NCI-H187 treated with DMSO at 0.1 percent for 48 hours (cell line): ENCODE data around the gene NCDN.

Experiments
- DNase-seq: peaks from one replicate; lab custom pipeline; 2025; lab: John Stamatoyannopoulos, UW

The NCDN gene

GRCh38 chr1:35590476-35591040 lies 33.0 kb downstream of the NCDN start:
- DNase-seq, result no peak

GRCh38 chr1:35591211-35591610 lies 33.6 kb downstream of the NCDN start:
- DNase-seq, result no peak

DNA sequence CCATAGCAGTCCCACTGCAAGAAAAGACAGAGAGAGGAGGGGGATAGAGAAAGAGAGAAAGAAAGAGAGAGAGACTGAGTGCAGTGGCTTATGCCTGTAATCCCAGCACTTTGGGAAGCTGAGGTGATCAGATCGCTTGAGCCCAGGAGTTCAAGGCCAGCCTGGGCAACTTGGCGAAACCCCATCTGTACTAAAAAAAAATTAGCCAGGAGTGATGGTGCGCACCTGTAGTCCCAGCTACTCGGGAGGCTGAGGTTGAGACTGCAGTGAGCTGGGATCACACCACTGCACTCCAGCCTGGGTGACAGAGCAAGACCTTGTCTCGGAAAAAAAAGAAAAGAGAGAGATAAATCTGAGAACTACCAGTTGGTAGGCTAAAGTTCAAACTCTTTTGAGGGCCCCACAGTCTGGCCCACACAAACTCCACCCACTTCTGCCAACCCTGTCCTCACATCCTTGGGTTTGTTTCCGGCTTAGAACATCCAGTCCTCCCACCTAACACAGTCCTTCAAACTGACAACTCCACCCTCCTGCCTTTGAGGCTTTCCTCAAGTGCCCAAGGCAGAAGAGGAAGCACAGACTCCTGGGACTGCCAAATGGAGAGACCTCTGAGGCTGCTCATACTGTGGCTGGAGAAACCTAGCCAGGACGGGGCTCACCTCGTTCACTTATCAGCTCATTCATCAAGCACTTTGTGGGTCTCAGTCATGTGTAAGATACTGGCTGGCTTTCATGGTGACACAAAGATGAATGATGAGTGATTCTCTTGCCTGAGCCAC lies 35.6 kb downstream of the NCDN start:
- no peak for DNase-seq

DNA sequence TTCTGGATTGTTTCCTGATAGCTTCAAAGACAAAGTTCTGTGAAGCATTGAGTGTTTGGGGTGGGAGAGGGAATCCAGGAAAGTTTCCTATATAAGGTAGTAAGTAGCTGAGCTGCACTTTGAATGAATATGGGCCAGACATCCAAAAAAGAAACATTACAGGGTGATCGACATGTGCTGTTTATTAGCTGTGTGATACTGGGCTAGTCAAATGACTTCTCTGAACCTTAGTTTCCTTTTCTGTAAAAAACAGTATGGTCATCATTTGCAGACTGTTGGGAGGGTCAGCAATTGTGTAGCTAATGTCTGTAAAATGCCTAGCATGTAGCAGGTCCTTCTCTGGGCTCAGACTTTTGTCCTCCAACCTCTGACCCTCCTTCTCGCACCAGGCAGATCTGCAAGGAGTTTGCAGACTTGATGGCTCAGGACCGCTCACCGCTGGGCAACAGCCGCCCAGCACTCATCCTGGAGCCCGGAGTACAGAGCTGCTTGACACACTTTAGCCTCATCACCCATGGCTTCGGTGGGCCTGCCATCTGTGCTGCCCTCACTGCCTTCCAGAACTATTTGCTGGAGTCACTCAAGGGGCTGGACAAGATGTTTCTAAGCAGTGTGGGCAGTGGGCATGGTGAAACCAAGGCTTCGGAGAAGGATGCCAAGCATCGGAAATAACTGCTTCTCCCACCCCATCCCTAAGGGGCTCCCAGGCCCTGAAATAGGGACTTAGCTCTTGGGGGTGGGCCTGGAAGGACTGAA lies 36.6 kb downstream of the NCDN start:
- DNase-seq, result no peak

DNA sequence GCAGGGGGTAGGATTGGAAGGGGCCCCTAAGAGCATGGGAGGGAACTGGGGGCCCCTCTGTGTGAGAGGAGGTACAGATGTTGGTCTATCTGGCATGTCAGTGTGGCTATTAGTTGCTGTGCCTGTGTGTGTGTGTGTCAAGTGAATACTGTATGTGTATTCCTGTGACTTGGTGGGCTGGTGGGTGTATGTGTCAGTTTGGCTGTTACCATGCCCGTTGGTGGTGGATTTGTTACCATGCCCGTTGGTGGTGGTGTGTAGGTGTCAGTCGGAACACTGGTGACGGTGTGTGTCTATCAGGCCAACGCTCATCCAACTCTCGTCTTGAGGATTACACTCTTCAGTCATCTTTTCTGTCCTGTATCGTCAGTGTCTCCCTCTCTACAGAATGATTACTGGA lies 38.1 kb downstream of the NCDN start:
- no peak for DNase-seq

DNA sequence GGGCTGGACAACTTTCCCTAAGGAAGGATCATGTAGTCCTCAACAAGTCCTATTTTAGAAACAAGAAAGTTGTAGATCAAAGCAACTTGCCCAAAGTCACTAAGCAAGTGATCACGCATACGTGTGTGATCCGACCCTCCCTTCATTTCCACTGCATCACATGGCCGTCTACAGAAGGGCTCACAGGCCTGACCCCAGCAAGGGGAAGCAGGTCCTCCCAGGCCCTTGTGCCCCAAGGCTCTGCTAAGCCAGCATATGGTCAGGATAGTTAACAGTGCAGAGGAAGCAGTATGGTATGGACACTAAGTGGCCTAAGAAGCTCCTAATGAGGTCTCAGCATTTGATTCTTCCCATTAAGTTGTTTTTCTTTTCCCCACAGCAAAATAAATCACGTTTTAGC lies 40.3 kb downstream of the NCDN start:
- DNase-seq, result no peak

DNA sequence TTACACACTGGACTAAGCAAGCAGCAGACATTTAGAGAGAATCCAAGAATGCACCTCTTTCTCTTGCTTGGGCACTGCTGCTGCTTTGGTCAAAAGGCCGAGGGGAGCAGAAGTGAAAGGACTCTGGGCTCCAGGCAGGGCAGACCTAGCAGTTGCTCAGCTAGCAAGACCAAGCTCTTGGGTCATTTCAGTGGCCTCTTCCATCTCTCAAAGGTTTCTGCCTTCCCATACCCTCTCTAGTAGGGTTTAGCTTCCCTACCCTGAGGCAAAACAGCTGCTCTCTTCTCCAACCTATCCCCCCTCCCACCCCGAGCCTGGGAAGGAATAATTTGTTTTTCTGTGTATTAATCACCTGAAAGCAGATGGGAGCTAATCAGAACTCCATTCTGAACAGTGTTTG lies 41.3 kb downstream of the NCDN start:
- no peak for DNase-seq

DNA sequence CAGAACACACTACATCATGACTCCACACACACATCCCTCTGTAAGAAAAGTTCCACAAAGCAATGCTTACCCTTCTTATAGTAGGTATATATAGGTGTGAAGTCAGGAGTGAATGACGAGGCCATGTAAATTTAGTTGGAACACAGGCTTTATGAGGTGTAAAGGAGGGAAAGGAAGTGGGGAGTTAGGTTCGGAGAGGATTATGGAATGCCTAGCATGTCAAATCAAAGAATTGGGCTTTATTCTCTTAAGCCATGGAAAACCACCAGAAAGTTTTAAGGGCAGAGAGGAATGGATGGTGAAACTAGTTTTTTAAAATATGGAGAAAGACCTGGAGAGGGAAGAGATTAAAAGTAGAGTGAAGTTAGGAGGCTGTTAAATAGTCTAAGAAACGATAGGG lies 41.8 kb downstream of the NCDN start:
- no peak for DNase-seq

DNA sequence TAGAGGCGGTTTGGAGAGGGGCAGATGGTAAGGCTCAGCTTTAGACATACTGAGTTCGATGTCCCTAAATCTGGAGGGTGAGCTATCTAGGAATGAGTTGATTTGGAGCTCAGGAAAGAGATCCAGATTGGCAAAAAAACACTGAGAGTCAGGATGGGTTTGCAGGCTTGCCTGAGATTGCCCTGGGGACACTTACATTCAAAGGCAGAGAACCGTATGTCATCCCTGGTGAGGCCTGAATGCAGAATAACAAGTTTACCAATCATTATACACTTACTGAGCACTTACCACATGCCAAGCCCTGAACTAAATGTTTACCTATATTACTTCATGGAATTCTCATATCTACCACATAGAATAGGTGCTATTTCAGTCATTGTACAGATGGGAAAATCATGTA lies 43.0 kb downstream of the NCDN start:
- no peak for DNase-seq

DNA sequence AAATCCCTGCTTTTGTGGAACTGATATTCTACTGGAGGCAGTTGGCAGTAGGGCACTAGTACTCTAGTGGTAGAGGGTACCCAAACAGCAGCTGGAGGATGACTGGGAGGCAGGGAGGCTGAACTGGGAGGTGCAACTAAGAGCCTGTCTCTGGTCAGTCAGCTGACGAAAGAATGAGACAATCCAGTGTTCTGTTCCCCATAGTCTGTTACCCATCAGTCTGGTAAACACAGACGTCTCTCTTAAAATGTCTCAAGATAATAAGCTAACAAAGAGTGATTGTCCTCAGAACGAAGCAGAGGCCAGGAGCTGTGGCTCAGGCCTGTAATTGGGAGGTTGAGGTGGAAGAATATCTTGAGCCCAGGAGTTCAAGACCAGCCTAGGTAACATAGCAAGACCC lies 45.9 kb downstream of the NCDN start:
- no peak for DNase-seq

DNA sequence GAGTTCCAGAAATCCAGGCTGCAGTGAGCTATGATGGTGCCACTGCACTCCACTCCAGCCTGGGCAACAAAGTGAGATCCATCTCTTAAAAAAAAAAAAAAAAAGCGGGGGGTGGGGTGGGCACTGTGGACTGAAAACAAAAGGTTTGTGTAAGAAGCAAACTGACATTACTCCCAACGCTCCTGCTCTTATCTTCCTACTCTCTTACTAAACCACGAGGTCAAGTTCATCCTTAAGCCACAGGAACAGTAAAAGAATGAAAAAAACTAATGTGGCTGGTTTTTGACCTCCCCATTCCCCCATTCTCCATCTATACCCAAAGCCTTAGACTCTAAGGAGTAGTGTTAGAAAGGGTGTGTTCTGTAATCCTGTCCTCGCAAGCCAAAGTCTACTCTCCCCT lies 46.3 kb downstream of the NCDN start:
- DNase-seq, result no peak

DNA sequence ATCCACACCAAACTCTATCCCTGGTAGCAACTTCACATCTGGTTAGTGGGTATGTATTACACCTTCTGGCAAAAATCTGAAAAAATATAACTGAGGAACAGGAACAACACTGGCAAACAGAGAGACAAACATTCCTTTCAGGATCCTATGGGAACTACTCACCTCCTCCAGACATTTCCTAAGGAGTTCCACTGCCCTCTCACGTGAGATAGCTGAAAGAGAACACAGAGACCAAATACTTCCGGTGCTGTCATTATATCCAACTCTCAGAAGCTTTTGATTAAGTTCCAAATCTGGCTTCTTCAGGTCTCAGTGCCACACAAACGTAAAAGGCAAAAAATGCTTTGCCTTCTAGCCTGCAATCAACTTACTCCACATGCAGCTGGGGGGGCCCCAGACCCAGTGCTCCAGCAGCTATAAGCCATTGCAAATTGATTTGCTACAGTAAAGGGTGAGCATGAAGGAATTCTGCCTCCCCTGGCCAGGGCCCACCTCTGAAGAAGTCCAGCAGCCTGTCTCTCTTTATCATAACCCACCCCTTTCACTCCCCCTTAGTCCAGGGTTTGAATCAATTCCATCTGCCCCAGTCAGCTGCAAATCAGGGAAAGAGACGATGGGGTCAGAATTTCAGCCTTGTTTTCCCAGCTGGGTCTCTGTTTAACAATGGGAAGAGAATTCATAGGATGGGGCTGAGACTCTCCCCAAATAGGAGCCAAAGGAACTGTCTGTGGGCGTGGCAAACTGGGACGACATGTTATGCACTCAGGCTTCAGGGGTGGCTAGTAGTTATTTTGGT lies 47.7 kb downstream of the NCDN start:
- no peak for DNase-seq

- no peak for DNase-seq
These were observed 48.2 kb downstream of the NCDN start for GRCh38 chr1:35605867-35606182.

- DNase-seq, result no peak
These were observed 54.1 kb downstream of the NCDN start for GRCh38 chr1:35611655-35612054.

DNA sequence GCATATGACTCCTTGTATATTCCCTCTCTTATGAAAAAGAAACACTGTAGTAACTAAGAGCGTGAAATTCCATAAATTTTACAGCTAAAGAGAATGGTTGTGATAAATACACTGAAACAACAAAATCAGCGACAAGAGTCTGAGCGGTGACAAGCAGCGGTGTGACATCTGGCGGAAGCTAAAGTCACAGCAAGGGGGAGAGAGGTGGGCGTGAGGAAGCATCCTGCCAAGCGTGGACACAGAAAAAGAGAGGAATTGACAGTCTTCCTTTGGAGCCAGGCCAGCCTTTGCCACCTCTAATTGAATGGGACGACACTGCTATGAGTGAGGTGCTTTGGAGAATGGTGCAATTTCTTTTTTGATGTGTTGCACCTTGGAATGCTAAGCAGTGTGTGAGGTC lies 57.8 kb downstream of the NCDN start:
- no peak for DNase-seq
